PC-3 (cell line): ENCODE measurements around the gene C11orf98. TPM values are rescaled to one million over a fixed set of nuclear protein-coding genes. Genes with fewer than 3 reads are reported as not detected.

Source experiments
- ATAC-seq: fragments of 200-7000 bp; cut with Tn5 transposase; 2 replicates; pipeline ENCODE4 v1.9.1; 2020; ENCODE audit warnings: mild to moderate bottlenecking, moderate library complexity
- BruUV-seq: library from RNA; stranded (reverse); fragments of 400-500 nt; replicated peaks from 2 replicates; lab custom pipeline; 2021; lab: Mats Ljungman, UMichigan
- CTCF ChIA-PET: fragments of 300-600 bp; sonication (Branson Sonifier 250); formaldehyde crosslinking; loops from one replicate; lab custom pipeline; 2022; ENCODE audit warnings: antibody characterized with exemption; lab: Charles Lee
- POLR2A ChIA-PET: fragments of 300-600 bp; sonication (Branson Sonifier 250); formaldehyde crosslinking; loops from one replicate; lab custom pipeline; 2022; ENCODE audit warnings: antibody characterized with exemption; ENCODE audit not compliant: unreplicated experiment; lab: Charles Lee
- DNase-seq: peaks from one replicate; pipeline ENCODE4 v3.0.0-alpha.2; 2015
- H2AFZ ChIP-seq: fragments of 300-600 bp; sonication (generic); 2 replicates; pipeline ENCODE4 v1.6.0; 2016; ENCODE audit warnings: antibody characterized with exemption, low read length
- H3F3A ChIP-seq: fragments of 300-600 bp; sonication (generic); one replicate; pipeline ENCODE4 v1.6.0; 2017; ENCODE audit warnings: antibody characterized with exemption, low read length, control low read depth, mild to moderate bottlenecking; ENCODE audit not compliant: unreplicated experiment
- H3K27ac ChIP-seq: fragments of 300-600 bp; sonication (generic); 2 replicates; pipeline ENCODE4 v1.5.1; 2016; ENCODE audit warnings: mild to moderate bottlenecking, low read length
- H3K27me3 ChIP-seq: fragments of 300-600 bp; sonication (generic); 2 replicates; pipeline ENCODE4 v1.6.1; 2016; ENCODE audit warnings: low read length, mixed read lengths
- H3K36me3 ChIP-seq: fragments of 300-600 bp; sonication (generic); 2 replicates; pipeline ENCODE4 v1.6.1; 2016; ENCODE audit warnings: low read depth, mixed run types, low read length, mixed read lengths
- H3K4me1 ChIP-seq: fragments of 300-600 bp; sonication (generic); 2 replicates; pipeline ENCODE4 v1.5.1; 2016; ENCODE audit warnings: low read length; ENCODE audit not compliant: insufficient read depth
- H3K4me2 ChIP-seq: fragments of 300-600 bp; sonication (generic); 2 replicates; pipeline ENCODE4 v1.6.0; 2016; ENCODE audit warnings: low read length
- H3K4me3 ChIP-seq: fragments of 300-600 bp; sonication (generic); 2 replicates; pipeline ENCODE4 v1.5.1; 2016; ENCODE audit warnings: mild to moderate bottlenecking, low read length, mixed read lengths
- H3K79me2 ChIP-seq: fragments of 300-600 bp; sonication (generic); 2 replicates; pipeline ENCODE4 v1.6.1; 2017; ENCODE audit warnings: low read length, mixed read lengths
- H3K9ac ChIP-seq: fragments of 300-600 bp; sonication (generic); 2 replicates; pipeline ENCODE4 v1.6.0; 2016; ENCODE audit warnings: mild to moderate bottlenecking, low read length
- H3K9me2 ChIP-seq: fragments of 300-600 bp; sonication (generic); replicated peaks from 2 replicates; pipeline ENCODE4 v1.6.1; 2016; ENCODE audit warnings: mixed run types, low read length, mixed read lengths
- H3K9me3 ChIP-seq: fragments of 300-600 bp; sonication (generic); 2 replicates; pipeline ENCODE4 v1.6.1; 2016; ENCODE audit warnings: low read length, mixed read lengths
- H4K20me1 ChIP-seq: fragments of 300-600 bp; sonication (generic); 2 replicates; pipeline ENCODE4 v1.6.1; 2016; ENCODE audit warnings: low read length, mixed read lengths
- EZH2 ChIP-seq: fragments of 300-600 bp; sonication (generic); IDR thresholded peaks from one replicate; pipeline ENCODE4 v1.6.1; 2017; ENCODE audit warnings: antibody characterized with exemption, mild to moderate bottlenecking, low read length; ENCODE audit not compliant: unreplicated experiment
- EZH2phosphoT487 ChIP-seq: fragments of 300-600 bp; sonication (generic); IDR thresholded peaks from 2 replicates; pipeline ENCODE4 v1.6.1; 2018; ENCODE audit warnings: mild to moderate bottlenecking, antibody characterized with exemption, low read length, borderline replicate concordance
- intact Hi-C: fragments of 100-400 bp; cut with micrococcal nuclease; formaldehyde crosslinking; loops from 2 replicates; pipeline ENCODE4 v1.9.0; 2023
- total RNA-seq: library from RNA; depleted of rRNA; stranded (reverse); fragments of >200 nt; gene quantifications from 2 replicates; pipeline ENCODE4 v1.2.3, GENCODE V29; 2014
- TF ChIP-seq, protein P1 (sequence below): fragments of 300-600 bp; sonication (generic); conservative IDR thresholded peaks from 2 replicates; pipeline ENCODE4 v1.5.1; 2017; ENCODE audit warnings: antibody characterized with exemption, low read depth, mild to moderate bottlenecking, low read length

C11orf98 gene
- total RNA-seq, 1 experiment from 2014 or later, result 302 TPM

- no peak overlapping the region for H3K9ac ChIP-seq
- no peak overlapping the region for H3K4me2 ChIP-seq
- H3K27ac ChIP-seq, result no peak overlapping the region
- peaks cover 7% of the 10 kb centered on the region for H3F3A ChIP-seq
- DNase-seq (no peak), ATAC-seq (no peak)
- no peaks in the 10 kb centered on the region for H4K20me1 ChIP-seq
- no peaks in the 10 kb centered on the region for H3K9me3 ChIP-seq
- TF ChIP-seq, protein P1, sequence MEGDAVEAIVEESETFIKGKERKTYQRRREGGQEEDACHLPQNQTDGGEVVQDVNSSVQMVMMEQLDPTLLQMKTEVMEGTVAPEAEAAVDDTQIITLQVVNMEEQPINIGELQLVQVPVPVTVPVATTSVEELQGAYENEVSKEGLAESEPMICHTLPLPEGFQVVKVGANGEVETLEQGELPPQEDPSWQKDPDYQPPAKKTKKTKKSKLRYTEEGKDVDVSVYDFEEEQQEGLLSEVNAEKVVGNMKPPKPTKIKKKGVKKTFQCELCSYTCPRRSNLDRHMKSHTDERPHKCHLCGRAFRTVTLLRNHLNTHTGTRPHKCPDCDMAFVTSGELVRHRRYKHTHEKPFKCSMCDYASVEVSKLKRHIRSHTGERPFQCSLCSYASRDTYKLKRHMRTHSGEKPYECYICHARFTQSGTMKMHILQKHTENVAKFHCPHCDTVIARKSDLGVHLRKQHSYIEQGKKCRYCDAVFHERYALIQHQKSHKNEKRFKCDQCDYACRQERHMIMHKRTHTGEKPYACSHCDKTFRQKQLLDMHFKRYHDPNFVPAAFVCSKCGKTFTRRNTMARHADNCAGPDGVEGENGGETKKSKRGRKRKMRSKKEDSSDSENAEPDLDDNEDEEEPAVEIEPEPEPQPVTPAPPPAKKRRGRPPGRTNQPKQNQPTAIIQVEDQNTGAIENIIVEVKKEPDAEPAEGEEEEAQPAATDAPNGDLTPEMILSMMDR, result no peak
- no peak for TF ChIP-seq EZH2
- intact Hi-C loops, result no loop called here
- H3K4me1 ChIP-seq, result peaks cover 35% of the 10 kb centered on the region
- H3K79me2 ChIP-seq, result peaks cover 26% of the 10 kb centered on the region
- no peak overlapping the region for H2AFZ ChIP-seq
- H3K4me3 ChIP-seq, result no peak overlapping the region
- H3K9me2 ChIP-seq, result no peaks in the 10 kb centered on the region
- no peaks in the 10 kb centered on the region for H3K27me3 ChIP-seq
- no TSS peak for BruUV-seq
- ChIA-PET POLR2A (no interaction called here), CTCF (no interaction called here)
- no peaks in the 10 kb centered on the region for H3K36me3 ChIP-seq
Measured at GRCh38 chr11:62615521-62615920, 49.5 kb downstream of the C11orf98 start.

DNA sequence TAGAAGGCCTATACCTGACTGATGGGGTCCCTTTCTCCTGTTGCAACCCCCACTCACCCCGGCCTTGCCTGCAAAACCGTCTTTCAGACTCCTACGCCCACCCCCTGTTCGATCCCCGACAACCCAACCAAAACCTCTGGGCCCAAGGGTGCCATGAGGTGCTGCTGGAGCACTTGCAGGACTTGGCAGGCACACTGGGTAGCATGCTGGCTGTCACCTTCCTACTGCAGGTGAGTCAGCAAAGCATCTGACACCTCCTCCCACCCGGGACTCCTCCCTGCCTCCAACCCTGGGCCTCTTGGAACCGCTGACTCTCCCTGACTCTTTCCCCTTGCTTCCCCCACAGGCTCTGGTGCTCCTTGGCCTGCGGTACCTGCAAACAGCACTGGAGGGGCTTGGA, 50.7 kb downstream of the C11orf98 start:
- no peaks in the 10 kb centered on the region for H3K9me3 ChIP-seq
- H3K4me2 ChIP-seq, result peak overlapping the region; percentile 14; the same call in 1 of the 2 replicates
- no peaks in the 10 kb centered on the region for H4K20me1 ChIP-seq
- no peaks in the 10 kb centered on the region for H3K9me2 ChIP-seq
- H3K79me2 ChIP-seq, result peaks cover 14% of the 10 kb centered on the region
- no TSS peak for BruUV-seq
- ATAC-seq, result peak; percentile 10
- DNase-seq, result peak; percentile 72
- intact Hi-C loops, result loop anchor here (5.0 kb wide), 1 partner anchor 33 kb away; the partner anchor contains the start of gene GANAB
- H3K4me1 ChIP-seq, result peaks cover 29% of the 10 kb centered on the region
- no peak for TF ChIP-seq EZH2
- TF ChIP-seq, protein P1, result no peak
- no peak for TF ChIP-seq EZH2phosphoT487
- no peak overlapping the region for H2AFZ ChIP-seq
- no peaks in the 10 kb centered on the region for H3K27me3 ChIP-seq
- CTCF ChIA-PET, result no interaction called here
- no peak overlapping the region for H3K9ac ChIP-seq
- no peaks in the 10 kb centered on the region for H3K36me3 ChIP-seq
- POLR2A ChIA-PET, result no interaction called here
- H3K4me3 ChIP-seq, result no peak overlapping the region
- H3K27ac ChIP-seq, result peak overlapping the region; percentile 9; the same call in 1 of the 2 replicates
- peaks cover 7% of the 10 kb centered on the region for H3F3A ChIP-seq

- peaks cover 29% of the 10 kb centered on the region for H3K4me1 ChIP-seq
- TSS peak; percentile 24 for BruUV-seq
- H4K20me1 ChIP-seq, result no peaks in the 10 kb centered on the region
- H3F3A ChIP-seq, result peaks cover 7% of the 10 kb centered on the region
- no peak overlapping the region for H3K9ac ChIP-seq
- intact Hi-C loops, result loop anchor here (5.0 kb wide), 1 partner anchor 34 kb away; the partner anchor contains the start of gene GANAB
- ChIA-PET POLR2A (no interaction called here), CTCF (interaction anchor here (0.7 to 0.8 kb wide), 2 partner anchors 12 to 60 kb away, joined by 3 to 4 read pairs; partner anchors contain the start of gene MTA2)
- H3K9me2 ChIP-seq, result no peaks in the 10 kb centered on the region
- peak overlapping the region; percentile 59; the same call in 1 of the 2 replicates for H3K27ac ChIP-seq
- TF ChIP-seq, protein P1, result no peak
- TF ChIP-seq EZH2, result no peak
- no peak for TF ChIP-seq EZH2phosphoT487
- H3K36me3 ChIP-seq, result no peaks in the 10 kb centered on the region
- H3K4me3 ChIP-seq, result peak overlapping the region; percentile 81; the same call in 1 of the 2 replicates
- peak overlapping the region; percentile 97; the same call in 1 of the 2 replicates for H3K4me2 ChIP-seq
- H3K79me2 ChIP-seq, result peaks cover 12% of the 10 kb centered on the region; the same call in 1 of the 2 replicates
- H3K9me3 ChIP-seq, result no peaks in the 10 kb centered on the region
- DNase-seq, result no peak
- H3K27me3 ChIP-seq, result no peaks in the 10 kb centered on the region
- ATAC-seq, result peak; percentile 11
- peak overlapping the region; percentile 89 for H2AFZ ChIP-seq
Measured at GRCh38 chr11:62613291-62613778, 51.7 kb downstream of the C11orf98 start.
